K562 (cell line): ENCODE measurements around the gene NEDD4. TPM values are rescaled to one million over a fixed set of nuclear protein-coding genes. Genes with fewer than 3 reads are reported as not detected.
A peak's percentile ranks its signal among the peaks of the same experiment; 100 is the strongest.

Experiments used
- BACH1 ChIP-seq: fragments of 200-800 bp; sonication (Bioruptor generic); IDR thresholded peaks from 2 replicates; pipeline ENCODE4 v1.6.1; 2016; ENCODE audit warnings: missing genetic modification characterization, missing compliant biosample characterization
- CHAMP1 ChIP-seq: fragments of 450-650 bp; IDR thresholded peaks from 2 replicates; pipeline ENCODE4 v1.6.1; 2016; ENCODE audit warnings: mild to moderate bottlenecking
- FOXP4 ChIP-seq: sonication (generic); formaldehyde crosslinking; IDR thresholded peaks from 2 replicates; pipeline ENCODE4 v1.8.0; 2022; ENCODE audit warnings: mild to moderate bottlenecking, missing genetic modification reagents, borderline replicate concordance
- GABPB1 ChIP-seq: sonication (generic); formaldehyde crosslinking; IDR thresholded peaks from 2 replicates; pipeline ENCODE4 v1.8.0; 2022; ENCODE audit warnings: mild to moderate bottlenecking, missing genetic modification reagents
- GTF2E2 ChIP-seq: fragments of 200-800 bp; sonication (Bioruptor generic); IDR thresholded peaks from 2 replicates; pipeline ENCODE4 v1.6.1; 2016; ENCODE audit warnings: missing genetic modification characterization, missing compliant biosample characterization
- HCFC1 ChIP-seq: IDR thresholded peaks from 2 replicates; pipeline ENCODE4 v1.6.1; 2012; ENCODE audit warnings: low read depth, low read length, improper control_type of control experiment
- HDGF ChIP-seq: fragments of 450-650 bp; IDR thresholded peaks from 2 replicates; pipeline ENCODE4 v1.6.1; 2016
- RAD21 ChIP-seq, 2 experiments: fragments of 250-450 bp in 1 of 2; fragments of 450-650 bp in 1 of 2; sonication (Bioruptor Pico) in 1 of 2; formaldehyde crosslinking in 1 of 2; IDR thresholded peaks in 1 of 2; conservative IDR thresholded peaks in 1 of 2; 2 replicates each; pipeline versions ENCODE4 v1.4.0 to v1.8.0; 2020 to 2022; ENCODE audit warnings: mild to moderate bottlenecking in 2 of 2, moderate library complexity in 1 of 2
- TGIF2 ChIP-seq: sonication (generic); formaldehyde crosslinking; IDR thresholded peaks from 2 replicates; pipeline ENCODE4 v1.8.1; 2022; ENCODE audit warnings: mild to moderate bottlenecking, missing genetic modification reagents, moderate library complexity
- ZBTB40 ChIP-seq, 2 experiments: fragments of 450-650 bp in 1 of 2; sonication (generic) in 1 of 2; formaldehyde crosslinking in 1 of 2; IDR thresholded peaks; 2 replicates each; pipeline versions ENCODE4 v1.7.1 to v1.9.0; 2016 to 2022; ENCODE audit warnings: inconsistent platforms in 1 of 2, mild to moderate bottlenecking in 1 of 2, missing genetic modification reagents in 1 of 2
- ZNF431 ChIP-seq: sonication (generic); formaldehyde crosslinking; IDR thresholded peaks from 2 replicates; pipeline ENCODE4 v1.8.0; 2022; ENCODE audit warnings: mild to moderate bottlenecking, missing genetic modification reagents
- ZNF584 ChIP-seq: fragments of 200-800 bp; sonication (Bioruptor generic); IDR thresholded peaks from 2 replicates; pipeline ENCODE4 v1.6.1; 2016; ENCODE audit warnings: low read depth, mild to moderate bottlenecking, missing genetic modification characterization, missing compliant biosample characterization
- ZSCAN32 ChIP-seq: fragments of 450-650 bp; formaldehyde crosslinking; IDR thresholded peaks from 2 replicates; pipeline ENCODE4 v1.4.0; 2020; ENCODE audit warnings: mild to moderate bottlenecking, moderate library complexity
- polyA plus RNA-seq, 8 experiments: library from polyadenylated mRNA; depleted of rRNA in 4 of 8; stranded (reverse) in 5 of 8; unstranded in 3 of 8; fragments of >200 nt; fragmentation: Nextera tagmentation in 2 of 8; fragmentation: Illumina TruSeq in 1 of 8; extraction: Ambion mirVana in 2 of 8; extraction: Trizol in 1 of 8; gene quantifications; 2 replicates each; pipeline versions ENCODE4 v1.2.1 to v1.2.3, GENCODE V29; 2011 to 2014; ENCODE audit warnings: inconsistent platforms in 1 of 8, missing spikeins in 1 of 8
- total RNA-seq, 7 experiments: library from RNA; depleted of rRNA in 6 of 7; stranded (reverse); fragments of >200 nt in 6 of 7; fragmentation: Illumina TruSeq in 2 of 7; extraction: Trizol in 2 of 7; gene quantifications; 2 replicates each; pipeline versions ENCODE4 v1.2.1 to v1.2.3, GENCODE V29; 2011 to 2021; ENCODE audit warnings: low replicate concordance in 1 of 7

Gene NEDD4
- total and polyA plus RNA-seq, 9 of the 15 experiments (the other 6 are each of a cell fraction or from before 2014, with no cell fraction given) = 7.2 to 23.7 (median 17.3) TPM

- TF ChIP-seq ZBTB40 (IDR thresholded peaks at IDR 0.05) (no peak), ZBTB40 (CRISPR knock-in tag; IDR thresholded peaks at IDR 0.05) (no peak), HCFC1 (no peak), CHAMP1 (no peak), GTF2E2 (tag) (peak; percentile 11; the same call in 1 of the 2 replicates), ZNF431 (CRISPR knock-in tag) (no peak), ZNF584 (CRISPR knock-in tag) (peak; percentile 76; the same call in 1 of the 2 replicates), FOXP4 (no peak), BACH1 (no peak), TGIF2 (CRISPR knock-in tag) (no peak), RAD21 (CRISPR knock-in tag; conservative IDR thresholded peaks at IDR 0.05 in 1 of 2, IDR thresholded peaks at IDR 0.05 in 1 of 2) (peak in 1 of 2 experiments; percentile 25; a peak in 1 of 4 replicates), HDGF (no peak), ZSCAN32 (CRISPR knock-in tag) (no peak), GABPB1 (CRISPR knock-in tag) (no peak)
These were observed 570 bp upstream of the NEDD4 start (continued) for GRCh38 chr15:55993804-55994560.
